Measurements from ENCODE around the gene GGA1. TPM values are rescaled to one million over a fixed set of nuclear protein-coding genes. Genes with fewer than 3 reads are reported as not detected.
"Not testable (repeated sequence)": the region's sequence is repeated elsewhere in the genome, so short reads cannot be mapped to it uniquely, and the experiment has no call there.

Gene GGA1
- total RNA-seq, 2 donors from 2014 or later = 68.8 to 83.9 TPM

- Mint-ChIP-seq H3K9me3 (no peaks in the 10 kb centered on the region), H3K27ac (no peak overlapping the region), H3K36me3 (peaks cover 5 to 16% of the 10 kb centered on the region in 2 donors)
- ATAC-seq (no peak), DNase-seq (ENCODE audit: low spot score in 2 of 2) (no peak)
These were observed 38.7 kb downstream of the GGA1 start for GRCh38 chr22:37647317-37647716.

DNA sequence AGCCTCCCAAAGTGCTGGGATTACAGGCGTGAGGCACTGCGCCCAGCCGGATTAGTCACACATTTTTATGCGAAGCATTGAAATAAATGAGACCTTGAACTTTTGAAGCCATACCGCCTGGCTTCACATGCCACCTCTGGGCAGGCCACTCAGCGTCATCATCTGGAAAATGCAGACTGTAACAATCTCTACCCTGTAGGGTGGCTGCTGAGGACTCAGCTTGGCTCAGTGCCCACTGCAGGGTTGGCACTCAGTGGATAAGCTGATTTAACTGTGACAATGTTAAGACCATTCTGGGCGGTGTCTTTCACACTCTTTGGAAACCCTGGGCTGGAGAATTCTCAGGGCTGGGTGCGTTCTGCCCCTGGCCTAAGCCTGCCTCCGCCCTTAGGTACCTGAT is 39.3 kb downstream of the GGA1 start:
- Mint-ChIP-seq H3K36me3 (peaks cover 5 to 19% of the 10 kb centered on the region in 2 donors), H3K27ac (peak overlapping the region in 1 of 2 donors; percentile 48), H3K9me3 (no peaks in the 10 kb centered on the region)
- ATAC-seq (no peak), DNase-seq (ENCODE audit: low spot score in 2 of 2) (no peak)

- no peak overlapping the region for H3K27ac Mint-ChIP-seq
- H3K36me3 Mint-ChIP-seq = peaks cover 0 to 18% of the 10 kb centered on the region in 2 donors
- no peaks in the 10 kb centered on the region for H3K9me3 Mint-ChIP-seq
- ATAC-seq (no peak), DNase-seq (ENCODE audit: low spot score in 2 of 2) (no peak)
These were observed 42.0 kb downstream of the GGA1 start for GRCh38 chr22:37650463-37651136.

- H3K27ac Mint-ChIP-seq = peak overlapping the region; percentile 68 to 72
- no peaks in the 10 kb centered on the region for H3K9me3 Mint-ChIP-seq
- DNase-seq (ENCODE audit: low spot score in 2 of 2) (no peak), ATAC-seq (no peak)
- peaks cover 5 to 23% of the 10 kb centered on the region in 2 donors for H3K36me3 Mint-ChIP-seq
These were observed 46.1 kb downstream of the GGA1 start for GRCh38 chr22:37654563-37655251.

GRCh38 chr22:37655252-37655563 is 46.6 kb downstream of the GGA1 start:
- no peaks in the 10 kb centered on the region for H3K9me3 Mint-ChIP-seq
- no peak overlapping the region for H3K27ac Mint-ChIP-seq

GRCh38 chr22:37656583-37656982 is 47.9 kb downstream of the GGA1 start:
- not testable (repeated sequence) for DNase-seq (ENCODE audit: low spot score in 2 of 2); ATAC-seq; H3K9me3 Mint-ChIP-seq
- Mint-ChIP-seq H3K36me3 (peaks cover 7 to 22% of the 10 kb centered on the region in 2 donors), H3K27ac (peak overlapping the region in 1 of 2 donors; percentile 7)

More at GRCh38 chr22:37655252-37655563, 46.6 kb downstream of the GGA1 start:
- peaks cover 7 to 26% of the 10 kb centered on the region in 2 donors for H3K36me3 Mint-ChIP-seq
- DNase-seq (ENCODE audit: low spot score in 2 of 2) (no peak), ATAC-seq (no peak)

DNA sequence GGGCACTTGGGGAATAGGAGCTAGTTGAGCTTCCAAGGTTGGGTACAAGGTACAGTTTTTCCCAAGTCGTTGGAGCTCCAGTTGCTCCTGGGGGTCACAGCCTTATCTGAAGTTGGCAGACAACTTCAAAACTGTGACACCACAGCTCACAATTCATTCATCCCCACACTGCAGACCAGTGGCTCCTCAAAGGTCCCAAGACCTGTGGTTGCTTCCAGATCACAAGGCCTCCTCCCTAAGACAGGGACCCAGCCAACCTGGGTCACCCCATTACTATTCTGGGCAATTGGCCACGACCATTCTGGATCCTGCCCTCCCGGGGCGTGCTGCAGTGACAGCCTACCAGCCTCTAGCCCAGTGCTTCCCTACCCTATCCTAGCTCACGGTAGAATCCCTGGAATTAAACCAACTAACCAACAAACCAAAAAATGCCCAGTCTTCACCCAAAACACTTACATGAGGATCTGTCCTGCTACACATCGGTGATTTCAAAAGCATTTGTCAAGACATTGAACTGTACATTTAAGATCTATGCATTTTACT is 49.0 kb downstream of the GGA1 start:
- ATAC-seq = no peak

GRCh38 chr22:37658133-37659065 is 49.8 kb downstream of the GGA1 start, which contains the start of gene PDXP:
Gene PDXP (plus strand): TSS chr22:37658723. CDS start chr22:37658783, 60 bp downstream.
- DNase-seq (ENCODE audit: low spot score in 2 of 2) (peak; percentile 97 to 99), ATAC-seq (peak; percentile 96 to 98)
- Mint-ChIP-seq H3K27ac (peak within 1 kb of the TSS; percentile 89), H3K36me3 (peaks cover 7 to 20% of the 10 kb centered on the region in 2 donors), H3K9me3 (no peaks in the 10 kb centered on the region)

More for the DNA sequence above, 49.0 kb downstream of the GGA1 start:
- peaks cover 7 to 20% of the 10 kb centered on the region in 2 donors for H3K36me3 Mint-ChIP-seq
- H3K9me3 Mint-ChIP-seq = no peaks in the 10 kb centered on the region
- DNase-seq (ENCODE audit: low spot score in 2 of 2) = no peak
- H3K27ac Mint-ChIP-seq = peak overlapping the region; percentile 89

GRCh38 chr22:37659066-37659896 is 50.6 kb downstream of the GGA1 start:
- Mint-ChIP-seq H3K9me3 (no peaks in the 10 kb centered on the region), H3K36me3 (peaks cover 7 to 15% of the 10 kb centered on the region in 2 donors), H3K27ac (peak overlapping the region; percentile 32 to 89)
- no peak for DNase-seq (ENCODE audit: low spot score in 2 of 2)
- peak; percentile 0 to 2 for ATAC-seq

GRCh38 chr22:37659897-37660708 is 51.5 kb downstream of the GGA1 start:
- no peak for ATAC-seq
- no peaks in the 10 kb centered on the region for H3K9me3 Mint-ChIP-seq
- H3K36me3 Mint-ChIP-seq = peaks cover 7 to 15% of the 10 kb centered on the region in 2 donors
- DNase-seq (ENCODE audit: low spot score in 2 of 2) = no peak
- H3K27ac Mint-ChIP-seq = peak overlapping the region; percentile 32 to 89

DNA sequence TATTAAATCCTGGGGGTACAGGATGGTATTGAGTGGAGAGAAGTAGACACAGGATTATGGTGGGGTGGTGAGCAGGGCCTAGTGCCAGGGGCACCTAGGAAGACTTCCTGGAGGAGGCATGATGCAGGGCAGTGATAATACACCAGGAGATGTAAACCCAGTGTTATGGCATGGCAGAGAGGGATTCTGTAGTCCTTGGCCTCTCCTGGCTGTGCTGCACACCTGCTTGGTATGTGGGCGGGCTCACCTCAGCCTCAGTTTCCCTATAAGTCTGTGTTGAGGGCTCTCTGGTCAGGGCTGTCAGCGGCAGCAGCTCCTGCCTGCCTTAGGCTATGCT is 52.0 kb downstream of the GGA1 start:
- Mint-ChIP-seq H3K9me3 (no peaks in the 10 kb centered on the region), H3K36me3 (peaks cover 7 to 15% of the 10 kb centered on the region in 2 donors), H3K27ac (no peak overlapping the region)
- ATAC-seq (no peak), DNase-seq (ENCODE audit: low spot score in 2 of 2) (no peak)

- no peak for DNase-seq (ENCODE audit: low spot score in 2 of 2)
- H3K27ac Mint-ChIP-seq = no peak overlapping the region
- peaks cover 7 to 15% of the 10 kb centered on the region in 2 donors for H3K36me3 Mint-ChIP-seq
- ATAC-seq = no peak
- no peaks in the 10 kb centered on the region for H3K9me3 Mint-ChIP-seq
These were observed 52.7 kb downstream of the GGA1 start for GRCh38 chr22:37661160-37661924.

DNA sequence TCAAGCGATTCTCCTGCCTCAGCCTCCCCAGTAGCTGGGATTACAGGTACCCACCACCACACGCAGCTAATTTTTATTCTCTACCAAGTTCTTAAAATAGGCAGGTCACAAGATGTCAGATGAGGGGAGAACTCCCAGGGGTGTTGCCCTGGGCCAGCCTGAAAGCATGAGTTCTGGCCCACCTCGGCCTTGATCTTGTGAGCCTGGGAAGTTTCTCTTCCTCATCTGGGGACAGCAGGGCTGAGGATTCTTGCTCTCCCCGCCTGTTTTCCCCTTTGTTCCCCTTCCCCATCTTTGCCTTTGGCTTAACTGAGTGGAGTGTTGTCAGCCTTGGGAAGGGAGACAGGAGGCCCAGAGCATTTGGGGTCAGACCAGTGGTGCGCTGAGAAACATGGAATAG is 53.4 kb downstream of the GGA1 start:
- ATAC-seq (no peak), DNase-seq (ENCODE audit: low spot score in 2 of 2) (no peak)
- peaks cover 7 to 21% of the 10 kb centered on the region in 2 donors for H3K36me3 Mint-ChIP-seq
- peak overlapping the region in 1 of 2 donors; percentile 29 for H3K27ac Mint-ChIP-seq
- no peaks in the 10 kb centered on the region for H3K9me3 Mint-ChIP-seq

DNA sequence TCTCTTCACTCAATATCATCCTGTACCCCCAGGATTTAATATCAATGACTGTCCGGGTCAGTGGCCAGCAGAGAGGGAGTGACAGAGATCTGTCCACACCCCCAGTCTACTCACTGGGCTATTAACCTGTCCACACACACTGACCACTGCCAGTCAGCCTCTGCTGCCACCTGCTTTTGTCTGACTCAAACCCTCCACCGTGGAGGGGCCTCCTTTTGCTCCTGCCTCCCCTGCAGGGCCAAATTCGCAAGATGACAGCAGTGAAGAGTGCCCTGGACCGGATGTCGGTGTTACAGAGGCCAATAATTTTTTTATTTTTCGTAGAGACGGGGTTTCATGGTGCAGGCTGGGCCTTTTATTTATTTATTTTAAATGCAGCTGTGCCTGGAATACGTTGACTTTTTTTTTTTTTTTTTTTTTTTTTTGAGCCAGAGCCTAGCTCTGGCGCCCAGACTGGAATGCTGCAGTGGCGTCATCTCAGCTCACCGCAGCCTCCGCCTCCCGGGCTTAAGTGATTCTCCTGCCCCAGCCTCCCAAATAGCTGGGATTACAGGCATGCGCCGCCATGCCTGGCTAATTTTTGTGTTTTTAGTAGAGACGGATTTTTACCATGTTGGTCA is 55.0 kb downstream of the GGA1 start:
- DNase-seq (ENCODE audit: low spot score in 2 of 2) (no peak), ATAC-seq (no peak)
- Mint-ChIP-seq H3K9me3 (no peaks in the 10 kb centered on the region), H3K36me3 (peaks cover 7 to 22% of the 10 kb centered on the region in 2 donors), H3K27ac (no peak overlapping the region)
